ENCODE results near the gene CLINT1. TPM values are rescaled to one million over a fixed set of nuclear protein-coding genes. Genes with fewer than 3 reads are reported as not detected.

CLINT1 gene
- total and polyA plus RNA-seq, 2 experiments from 2014 or later = 71.7 to 101 TPM

GRCh38 chr5:157862183-157862851 lies 3.4 kb upstream of the CLINT1 start:
- no peaks in the 10 kb centered on the region for H3K9me2 ChIP-seq (ENCODE audit: insufficient read depth)
- peaks cover 29% of the 10 kb centered on the region for H3K4me1 Mint-ChIP-seq
- H3K27ac Mint-ChIP-seq = no peak overlapping the region
- peaks cover 25% of the 10 kb centered on the region for H3K4me1 ChIP-seq (ENCODE audit: insufficient read depth)
- ATAC-seq (no peak), DNase-seq (ENCODE audit: low spot score) (no peak)
- H3K36me3 Mint-ChIP-seq (ENCODE audit: low read depth) = no peaks in the 10 kb centered on the region
- H3K79me2 ChIP-seq (replicated peaks; ENCODE audit: insufficient read depth) = peaks cover 16% of the 10 kb centered on the region
- TF ChIP-seq CTCF (conservative IDR thresholded peaks at IDR 0.05; ENCODE audit: low read depth in 2 of 2) = no peak
- no peaks in the 10 kb centered on the region for H3K36me3 ChIP-seq (ENCODE audit: insufficient read depth)
- 0 out of 2 replicates have a peak, but pooled peaks cover 2% of the 10 kb centered on the region for H3F3A ChIP-seq (replicated peaks; ENCODE audit: low read depth)
- H3K4me3 ChIP-seq = no peak overlapping the region
- H3K27me3 Mint-ChIP-seq (ENCODE audit: insufficient read depth, low read depth, poor library complexity) = peaks cover 9% of the 10 kb centered on the region
- no peak overlapping the region for H3K27ac ChIP-seq (ENCODE audit: low read depth)
- H2AFZ ChIP-seq = no peak overlapping the region
- no peaks in the 10 kb centered on the region for H3K9me3 Mint-ChIP-seq
- H4K20me1 ChIP-seq (replicated peaks; ENCODE audit: insufficient read depth) = no peaks in the 10 kb centered on the region
- no peak overlapping the region for H3K4me2 ChIP-seq
- H3K27me3 ChIP-seq (ENCODE audit: insufficient read depth) = no peaks in the 10 kb centered on the region
- H3K4me3 Mint-ChIP-seq = no peak overlapping the region; the same call in 2 of the 3 replicates

- no peaks in the 10 kb centered on the region for H3K9me2 ChIP-seq (ENCODE audit: insufficient read depth)
- H3K4me1 Mint-ChIP-seq = peaks cover 35% of the 10 kb centered on the region
- no peaks in the 10 kb centered on the region for H3K9me3 Mint-ChIP-seq
- peaks cover 30% of the 10 kb centered on the region for H3K4me1 ChIP-seq (ENCODE audit: insufficient read depth)
- no peaks in the 10 kb centered on the region for H3K27me3 ChIP-seq (ENCODE audit: insufficient read depth)
- ATAC-seq (no peak), DNase-seq (ENCODE audit: low spot score) (no peak)
- H3F3A ChIP-seq (replicated peaks; ENCODE audit: low read depth) = 0 out of 2 replicates have a peak, but pooled peaks cover 2% of the 10 kb centered on the region
- 0 out of 2 replicates have a peak overlapping the region, but pooled peaks have one; percentile 8 for H2AFZ ChIP-seq
- H3K4me3 ChIP-seq = no peak overlapping the region
- no peaks in the 10 kb centered on the region for H3K36me3 ChIP-seq (ENCODE audit: insufficient read depth)
- H3K27ac ChIP-seq (ENCODE audit: low read depth) = peak overlapping the region; percentile 70; the same call in 1 of the 2 replicates
- H3K79me2 ChIP-seq (replicated peaks; ENCODE audit: insufficient read depth) = peaks cover 27% of the 10 kb centered on the region
- peaks cover 9% of the 10 kb centered on the region for H3K27me3 Mint-ChIP-seq (ENCODE audit: insufficient read depth, low read depth, poor library complexity)
- no peaks in the 10 kb centered on the region; the same call in 1 of the 2 replicates for H4K20me1 ChIP-seq (replicated peaks; ENCODE audit: insufficient read depth)
- peak overlapping the region; percentile 32; the same call in 1 of the 2 replicates for H3K27ac Mint-ChIP-seq
- TF ChIP-seq REST (IDR thresholded peaks at IDR 0.05; ENCODE audit: unreplicated experiment) (no peak), EZH2 (IDR thresholded peaks at IDR 0.05; ENCODE audit: low read depth, unreplicated experiment) (no peak), ZNF331 (CRISPR knock-in tag; IDR thresholded peaks at IDR 0.05; ENCODE audit: low read depth) (no peak), NANOG (IDR thresholded peaks at IDR 0.05; ENCODE audit: borderline replicate concordance) (no peak)
- peak overlapping the region; percentile 52 for H3K4me2 ChIP-seq
- H3K36me3 Mint-ChIP-seq (ENCODE audit: low read depth) = 0 out of 3 replicates have a peak, but pooled peaks cover 4% of the 10 kb centered on the region
- no peak overlapping the region for H3K4me3 Mint-ChIP-seq
Observed at GRCh38 chr5:157860898-157861890, 2.2 kb upstream of the CLINT1 start.
